Stimulated activated CD4-positive, alpha-beta T cell treated with anti-CD3 and anti-CD28 coated beads, Interleukin-4, amount 100 ng/mL, for 4 hours (primary cell): ENCODE results near the gene RBBP4.
"Not testable (repeated sequence)": the region's sequence is repeated elsewhere in the genome, so short reads cannot be mapped to it uniquely, and the experiment has no call there.

ENCODE experiments used
- DNase-seq, 2 experiments: peaks; one replicate each; pipeline ENCODE4 v3.0.0-alpha.2; 2020

RBBP4 gene

GRCh38 chr1:32642292-32642827, 8.6 kb upstream of the RBBP4 start:
- DNase-seq = not testable (repeated sequence)

GRCh38 chr1:32644426-32644825, 6.6 kb upstream of the RBBP4 start:
- no peak for DNase-seq

GRCh38 chr1:32647308-32648134, 3.5 kb upstream of the RBBP4 start:
- peak; percentile 13 to 24 for DNase-seq

GRCh38 chr1:32650248-32650751, 708 bp upstream of the RBBP4 start, which contains the start of gene ZBTB8OS:
Gene ZBTB8OS, minus strand, starts transcription at chr1:32650550. Its CDS starts 21 bp downstream, at chr1:32650529.
- peak; percentile 78 to 85 for DNase-seq

GRCh38 chr1:32651461-32652073, 559 bp downstream of the RBBP4 start:
- no peak for DNase-seq

- DNase-seq = no peak
Measured at GRCh38 chr1:32652244-32652962, 1.4 kb downstream of the RBBP4 start.

- no peak for DNase-seq
Measured at GRCh38 chr1:32659581-32659980, 8.6 kb downstream of the RBBP4 start.

GRCh38 chr1:32665915-32666314, 14.9 kb downstream of the RBBP4 start:
- no peak for DNase-seq

- DNase-seq = no peak
Measured at GRCh38 chr1:32666901-32667566, 16.0 kb downstream of the RBBP4 start.

- DNase-seq = not testable (repeated sequence)
Measured at GRCh38 chr1:32668716-32669115, 17.7 kb downstream of the RBBP4 start.

GRCh38 chr1:32676945-32677344, 25.9 kb downstream of the RBBP4 start:
- DNase-seq = no peak

- not testable (repeated sequence) for DNase-seq
Measured at GRCh38 chr1:32679993-32680392, 29.0 kb downstream of the RBBP4 start.

GRCh38 chr1:32680642-32681041, 29.6 kb downstream of the RBBP4 start:
- DNase-seq = no peak

- DNase-seq = no peak
Measured at GRCh38 chr1:32681509-32681908, 30.5 kb downstream of the RBBP4 start.

GRCh38 chr1:32681999-32682398, 31.0 kb downstream of the RBBP4 start:
- no peak for DNase-seq

- DNase-seq = no peak
Measured at GRCh38 chr1:32683397-32683796, 32.4 kb downstream of the RBBP4 start.

GRCh38 chr1:32684167-32684811, 33.3 kb downstream of the RBBP4 start:
- no peak for DNase-seq

- DNase-seq = no peak
Measured at GRCh38 chr1:32685498-32685897, 34.5 kb downstream of the RBBP4 start.

- no peak for DNase-seq
Measured at GRCh38 chr1:32686387-32686786, 35.4 kb downstream of the RBBP4 start.

GRCh38 chr1:32693455-32694174, 42.6 kb downstream of the RBBP4 start:
- DNase-seq = no peak
